Measurements from ENCODE around the gene IGLL5.

The IGLL5 gene

GRCh38 chr22:22855617-22856308 lies 31.9 kb upstream of the IGLL5 start:
- H3K4me3 ChIP-seq (ENCODE audit: severe bottlenecking), result no peak overlapping the region
- peak; percentile 53; the same call in 2 of the 3 replicates for ATAC-seq (ENCODE audit: low read depth)
- DNase-seq (ENCODE audit: low spot score), result no peak
- H3K27me3 ChIP-seq (ENCODE audit: insufficient read depth, poor library complexity, severe bottlenecking), result peaks cover 20% of the 10 kb centered on the region
- H3K4me1 ChIP-seq (ENCODE audit: insufficient read depth, poor library complexity, severe bottlenecking), result no peaks in the 10 kb centered on the region
- peak; percentile 41 for TF ChIP-seq CTCF (IDR thresholded peaks at IDR 0.05; ENCODE audit: poor library complexity, severe bottlenecking)
- H3K27ac ChIP-seq (ENCODE audit: poor library complexity, severe bottlenecking), result no peak overlapping the region
- peaks cover 9% of the 10 kb centered on the region for H3K9me3 ChIP-seq (ENCODE audit: severe bottlenecking)
- no peaks in the 10 kb centered on the region for H3K36me3 ChIP-seq (ENCODE audit: low read depth)

- no peaks in the 10 kb centered on the region for H3K36me3 ChIP-seq (ENCODE audit: low read depth)
- TF ChIP-seq CTCF (IDR thresholded peaks at IDR 0.05; ENCODE audit: poor library complexity, severe bottlenecking), result no peak
- ATAC-seq (ENCODE audit: low read depth) (no peak), DNase-seq (ENCODE audit: low spot score) (no peak)
- peaks cover 9% of the 10 kb centered on the region for H3K9me3 ChIP-seq (ENCODE audit: severe bottlenecking)
- H3K4me3 ChIP-seq (ENCODE audit: severe bottlenecking), result no peak overlapping the region
- H3K27ac ChIP-seq (ENCODE audit: poor library complexity, severe bottlenecking), result no peak overlapping the region
- H3K4me1 ChIP-seq (ENCODE audit: insufficient read depth, poor library complexity, severe bottlenecking), result no peaks in the 10 kb centered on the region
- peaks cover 20% of the 10 kb centered on the region for H3K27me3 ChIP-seq (ENCODE audit: insufficient read depth, poor library complexity, severe bottlenecking)
Observed at GRCh38 chr22:22856364-22856763, 31.3 kb upstream of the IGLL5 start.

GRCh38 chr22:22856885-22857606 lies 30.6 kb upstream of the IGLL5 start:
- TF ChIP-seq CTCF (IDR thresholded peaks at IDR 0.05; ENCODE audit: poor library complexity, severe bottlenecking), result no peak
- Histone ChIP-seq H3K4me1 (ENCODE audit: insufficient read depth, poor library complexity, severe bottlenecking) (no peaks in the 10 kb centered on the region), H3K4me3 (ENCODE audit: severe bottlenecking) (no peak overlapping the region)

GRCh38 chr22:22857607-22858558 lies 29.7 kb upstream of the IGLL5 start:
- Histone ChIP-seq H3K9me3 (ENCODE audit: severe bottlenecking) (peaks cover 11% of the 10 kb centered on the region), H3K4me3 (ENCODE audit: severe bottlenecking) (no peak overlapping the region), H3K27me3 (ENCODE audit: insufficient read depth, poor library complexity, severe bottlenecking) (peaks cover 20% of the 10 kb centered on the region), H3K27ac (ENCODE audit: poor library complexity, severe bottlenecking) (no peak overlapping the region), H3K4me1 (ENCODE audit: insufficient read depth, poor library complexity, severe bottlenecking) (no peaks in the 10 kb centered on the region), H3K36me3 (ENCODE audit: low read depth) (no peaks in the 10 kb centered on the region)
- ATAC-seq (ENCODE audit: low read depth) (no peak), DNase-seq (ENCODE audit: low spot score) (no peak)
- TF ChIP-seq CTCF (IDR thresholded peaks at IDR 0.05; ENCODE audit: poor library complexity, severe bottlenecking), result no peak

More at GRCh38 chr22:22856885-22857606, 30.6 kb upstream of the IGLL5 start:
- no peak overlapping the region for H3K27ac ChIP-seq (ENCODE audit: poor library complexity, severe bottlenecking)
- peaks cover 9% of the 10 kb centered on the region for H3K9me3 ChIP-seq (ENCODE audit: severe bottlenecking)
- DNase-seq (ENCODE audit: low spot score), result no peak
- ATAC-seq (ENCODE audit: low read depth), result no peak
- no peaks in the 10 kb centered on the region for H3K36me3 ChIP-seq (ENCODE audit: low read depth)
- peaks cover 20% of the 10 kb centered on the region for H3K27me3 ChIP-seq (ENCODE audit: insufficient read depth, poor library complexity, severe bottlenecking)

Data from RWPE2 (cell line).